ENCODE results near the gene ANKRD33B. TPM values are rescaled to one million over a fixed set of nuclear protein-coding genes. Genes with fewer than 3 reads are reported as not detected.

Gene ANKRD33B
- total RNA-seq, 4 donors from 2014 or later = 16.7 to 27.0 (median 24.8) TPM

- peak in 1 of 2 donors; percentile 64 for DNase-seq (ENCODE audit: low spot score in 2 of 2)
- no peak overlapping the region for H3K27ac ChIP-seq
- no peaks in the 10 kb centered on the region for H3K36me3 ChIP-seq
- H3K27me3 ChIP-seq = no peaks in the 10 kb centered on the region
- no peaks in the 10 kb centered on the region for H3K9me3 ChIP-seq
- peaks cover 23% of the 10 kb centered on the region for H3K4me1 ChIP-seq
- no peak overlapping the region for H3K4me3 ChIP-seq
- WGBS = 92% methylated on average over 11 of the region's 11 CpGs
- TF ChIP-seq POLR2A (IDR thresholded peaks at IDR 0.05) = no peak
- no peak for TF ChIP-seq EP300 (IDR thresholded peaks at IDR 0.05)
- no peak for TF ChIP-seq CTCF (IDR thresholded peaks at IDR 0.05)
- TF ChIP-seq POLR2AphosphoS5 (IDR thresholded peaks at IDR 0.05) = no peak
Measured at GRCh38 chr5:10624206-10624605, 60.3 kb downstream of the ANKRD33B start.

GRCh38 chr5:10624679-10625078 is 60.8 kb downstream of the ANKRD33B start:
- no peak for DNase-seq (ENCODE audit: low spot score in 2 of 2)
- Histone ChIP-seq H3K4me1 (peaks cover 23% of the 10 kb centered on the region), H3K27ac (no peak overlapping the region), H3K4me3 (no peak overlapping the region), H3K27me3 (no peaks in the 10 kb centered on the region), H3K36me3 (no peaks in the 10 kb centered on the region), H3K9me3 (no peaks in the 10 kb centered on the region)
- no peak for TF ChIP-seq POLR2AphosphoS5 (IDR thresholded peaks at IDR 0.05)
- TF ChIP-seq CTCF (IDR thresholded peaks at IDR 0.05) = no peak
- TF ChIP-seq EP300 (IDR thresholded peaks at IDR 0.05) = no peak
- TF ChIP-seq POLR2A (IDR thresholded peaks at IDR 0.05) = no peak
- WGBS = 89% methylated on average over 6 of the region's 6 CpGs

- WGBS = 89% methylated on average over 15 of the region's 15 CpGs
- Histone ChIP-seq H3K27me3 (no peaks in the 10 kb centered on the region), H3K4me3 (no peak overlapping the region), H3K9me3 (no peaks in the 10 kb centered on the region), H3K36me3 (no peaks in the 10 kb centered on the region), H3K27ac (no peak overlapping the region), H3K4me1 (peaks cover 29% of the 10 kb centered on the region)
- DNase-seq (ENCODE audit: low spot score in 2 of 2) = no peak
- TF ChIP-seq POLR2AphosphoS5 (IDR thresholded peaks at IDR 0.05) = no peak
- no peak for TF ChIP-seq CTCF (IDR thresholded peaks at IDR 0.05)
Measured at GRCh38 chr5:10625700-10626472, 62.0 kb downstream of the ANKRD33B start.

GRCh38 chr5:10626473-10627013 is 62.7 kb downstream of the ANKRD33B start:
- H3K27ac ChIP-seq = peak overlapping the region; percentile 62
- H3K4me1 ChIP-seq = peaks cover 29% of the 10 kb centered on the region
- no peaks in the 10 kb centered on the region for H3K27me3 ChIP-seq
- no peak for DNase-seq (ENCODE audit: low spot score in 2 of 2)
- H3K9me3 ChIP-seq = no peaks in the 10 kb centered on the region
- H3K4me3 ChIP-seq = no peak overlapping the region
- TF ChIP-seq POLR2A (IDR thresholded peaks at IDR 0.05) (no peak), CTCF (IDR thresholded peaks at IDR 0.05) (no peak)
- 90% methylated on average over 12 of the region's 12 CpGs for WGBS
- H3K36me3 ChIP-seq = no peaks in the 10 kb centered on the region

- 15% methylated on average over 12 of the region's 12 CpGs for WGBS
- no peaks in the 10 kb centered on the region for H3K9me3 ChIP-seq
- H3K4me1 ChIP-seq = peaks cover 30% of the 10 kb centered on the region
- DNase-seq (ENCODE audit: low spot score in 2 of 2) = no peak
- H3K4me3 ChIP-seq = peak overlapping the region; percentile 33
- no peaks in the 10 kb centered on the region for H3K27me3 ChIP-seq
- H3K27ac ChIP-seq = peak overlapping the region; percentile 62
- no peaks in the 10 kb centered on the region for H3K36me3 ChIP-seq
- TF ChIP-seq POLR2AphosphoS5 (IDR thresholded peaks at IDR 0.05) = no peak
- no peak for TF ChIP-seq POLR2A (IDR thresholded peaks at IDR 0.05)
- no peak for TF ChIP-seq EP300 (IDR thresholded peaks at IDR 0.05)
- no peak for TF ChIP-seq CTCF (IDR thresholded peaks at IDR 0.05)
Measured at GRCh38 chr5:10627160-10627701, 63.4 kb downstream of the ANKRD33B start.

All from suprapubic skin (tissue), 4 donors.